GM21526 (cell line): ENCODE data around the gene TRIM9.
A peak's percentile ranks its signal among the peaks of the same experiment; 100 is the strongest.
"Not testable (repeated sequence)": the region's sequence is repeated elsewhere in the genome, so short reads cannot be mapped to it uniquely, and the experiment has no call there.

ENCODE experiments used
- ATAC-seq: cut with Tn5 transposase; IDR thresholded peaks from one replicate; pipeline ENCODE4 v1.9.1; 2021; ENCODE audit warnings: moderate library complexity; ENCODE audit not compliant: unreplicated experiment, low FRiP score

The TRIM9 gene

DNA sequence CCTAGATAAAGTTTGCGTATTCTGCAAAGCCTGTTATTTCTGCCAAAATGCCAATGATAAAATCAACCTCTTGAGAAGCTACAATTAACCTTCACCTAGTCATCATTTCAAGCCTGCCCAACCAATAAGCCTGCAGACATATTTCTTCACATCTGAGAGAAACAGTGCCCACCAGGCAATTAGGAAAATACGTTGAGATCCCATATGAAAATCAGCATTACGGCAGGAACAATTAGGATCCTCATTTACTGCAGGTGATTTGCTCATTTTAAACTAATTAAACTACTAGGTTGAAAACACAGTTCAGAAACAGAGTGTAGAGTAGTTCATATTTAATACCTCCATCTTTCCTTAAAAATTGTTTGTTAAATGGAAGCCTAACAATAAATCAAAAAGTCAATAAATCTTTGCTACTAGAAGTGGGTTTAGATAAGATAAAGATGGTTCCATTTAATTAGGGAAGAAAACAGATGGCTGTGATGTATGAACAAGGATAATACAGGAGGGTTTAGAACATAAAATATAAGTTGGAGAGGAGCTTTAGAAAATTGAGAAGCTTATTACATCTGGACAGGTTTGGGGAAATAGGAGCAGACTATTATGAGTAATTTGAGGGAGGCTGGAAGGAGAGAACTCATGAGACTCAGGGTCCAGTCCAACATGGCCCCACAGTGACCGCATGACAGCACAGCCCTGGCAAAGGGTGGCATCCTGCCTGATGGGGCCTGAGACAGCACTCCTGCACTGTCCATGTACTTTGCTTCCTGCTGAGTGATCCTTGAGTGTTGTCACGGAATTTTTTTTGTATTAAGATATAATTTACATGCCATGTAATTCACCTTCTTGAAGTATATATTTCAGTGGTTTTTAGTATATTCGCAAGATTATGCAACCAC, 123.8 kb downstream of the TRIM9 start:
- ATAC-seq = no peak

DNA sequence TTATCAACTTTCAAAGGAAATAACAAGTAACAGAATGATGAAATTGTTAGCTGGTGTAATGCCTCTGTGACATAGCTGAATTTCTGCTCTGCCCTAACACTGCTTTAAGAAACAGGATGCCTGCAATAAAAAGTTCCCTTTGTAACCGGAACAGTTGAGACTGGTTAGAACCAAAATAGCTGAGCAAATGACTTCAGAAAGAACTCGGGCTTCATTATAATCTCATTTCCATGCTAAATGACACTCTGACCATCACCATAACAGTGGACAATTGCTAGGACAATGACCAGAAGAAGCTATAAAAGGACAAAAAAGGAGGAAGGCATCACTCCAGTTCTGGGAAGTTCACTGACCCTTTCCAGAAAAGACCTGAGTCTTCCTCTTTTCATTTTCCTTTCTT, 127.1 kb downstream of the TRIM9 start:
- ATAC-seq = no peak

DNA sequence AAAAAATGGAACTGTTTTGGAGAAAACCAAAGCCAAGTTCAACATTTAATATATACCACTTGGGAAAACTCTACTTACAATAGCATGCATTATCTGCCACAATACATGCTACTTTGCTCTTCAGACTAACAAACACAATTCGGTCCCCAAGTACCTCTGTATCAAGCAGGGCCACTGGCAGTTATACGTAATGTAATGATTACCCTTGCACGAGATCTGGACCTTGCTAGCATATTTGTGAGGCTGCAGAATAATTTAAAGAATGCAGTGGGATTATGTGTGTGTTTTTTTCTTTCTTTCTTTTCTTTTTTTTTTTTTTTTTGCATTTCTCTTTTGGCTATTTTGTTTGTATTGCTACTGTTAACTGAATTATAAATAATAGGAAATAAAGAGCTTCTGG, 127.8 kb downstream of the TRIM9 start:
- ATAC-seq = no peak

DNA sequence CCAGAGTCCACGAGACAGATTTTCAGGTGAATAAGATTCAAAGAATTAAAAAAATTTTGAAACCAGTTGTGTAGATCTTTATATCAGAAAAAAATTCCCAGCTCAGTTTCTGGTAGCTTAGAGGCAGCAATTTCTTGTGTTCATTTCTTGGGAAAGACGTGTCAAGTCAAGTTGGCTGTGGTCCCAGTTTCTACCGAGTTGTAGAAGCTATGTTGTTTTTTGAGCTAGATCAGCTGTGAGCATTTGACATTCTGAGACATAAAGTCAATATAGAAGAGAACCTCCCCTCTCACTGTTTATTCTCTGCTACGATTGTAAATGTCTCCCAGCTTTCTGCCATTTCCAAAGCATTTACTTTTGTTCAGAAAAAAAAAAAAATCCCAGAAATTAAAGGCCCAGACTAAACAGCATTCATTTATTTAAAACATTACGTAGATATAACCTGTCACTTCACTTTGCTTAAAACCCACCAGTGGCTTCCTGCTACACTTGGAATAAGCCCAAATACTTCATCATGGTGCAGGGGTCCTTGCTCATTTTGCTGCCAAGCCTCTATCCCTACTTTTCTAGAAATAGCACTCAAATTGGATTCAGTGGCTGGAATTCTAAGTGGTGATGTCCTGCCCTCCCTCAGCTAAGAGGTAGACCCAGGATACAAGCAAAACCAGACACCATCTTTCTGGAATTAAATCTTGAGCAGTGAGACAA, 130.1 kb downstream of the TRIM9 start:
- ATAC-seq = no peak

DNA sequence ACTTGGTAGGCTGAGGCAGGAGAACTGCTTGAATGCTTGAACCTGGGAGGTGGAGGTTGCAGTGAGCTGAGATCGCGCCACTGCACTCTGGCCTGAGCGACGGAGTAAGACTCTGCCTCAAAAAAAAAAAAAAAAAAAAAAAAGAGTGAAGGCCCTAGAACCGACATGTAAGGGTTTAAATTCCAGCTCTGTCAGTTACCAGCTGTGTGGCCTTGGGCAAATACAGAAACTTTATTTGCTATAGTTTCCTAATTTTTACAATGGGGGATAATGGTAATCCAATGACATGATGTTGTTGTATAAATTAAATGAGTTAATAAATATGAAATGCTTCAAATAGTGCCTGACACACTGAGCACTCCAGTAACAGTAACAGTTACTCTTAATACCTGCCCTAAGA, 131.0 kb downstream of the TRIM9 start:
- no peak for ATAC-seq

DNA sequence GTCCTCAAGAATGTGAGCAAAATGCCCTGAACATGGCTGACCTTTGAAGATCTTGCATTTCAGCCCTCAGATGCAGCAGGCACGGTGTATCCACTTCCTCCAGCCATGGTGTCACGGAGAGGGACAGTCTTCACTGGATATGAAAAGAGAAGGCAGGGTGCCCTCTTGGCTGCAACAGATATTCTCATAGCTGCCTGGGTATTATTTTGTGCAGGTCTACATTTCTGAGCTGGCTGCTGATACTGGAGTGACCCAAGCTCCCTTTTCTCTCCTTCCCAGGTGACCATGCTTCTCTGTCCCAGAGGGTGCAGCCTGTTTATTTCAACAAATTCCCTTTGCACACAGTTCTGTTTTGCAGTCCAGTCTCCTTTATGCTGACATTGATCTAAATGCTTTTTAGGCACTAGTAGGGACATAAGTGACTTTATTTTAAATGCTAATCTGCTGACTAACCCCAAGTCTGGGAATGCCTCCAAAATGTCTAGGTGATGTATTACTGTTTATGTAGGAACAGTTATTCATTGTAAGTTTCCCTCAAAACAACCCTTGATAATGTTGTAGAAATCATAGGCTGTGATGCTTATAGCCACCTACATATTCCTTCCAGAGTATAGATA, 133.2 kb downstream of the TRIM9 start:
- no peak for ATAC-seq

DNA sequence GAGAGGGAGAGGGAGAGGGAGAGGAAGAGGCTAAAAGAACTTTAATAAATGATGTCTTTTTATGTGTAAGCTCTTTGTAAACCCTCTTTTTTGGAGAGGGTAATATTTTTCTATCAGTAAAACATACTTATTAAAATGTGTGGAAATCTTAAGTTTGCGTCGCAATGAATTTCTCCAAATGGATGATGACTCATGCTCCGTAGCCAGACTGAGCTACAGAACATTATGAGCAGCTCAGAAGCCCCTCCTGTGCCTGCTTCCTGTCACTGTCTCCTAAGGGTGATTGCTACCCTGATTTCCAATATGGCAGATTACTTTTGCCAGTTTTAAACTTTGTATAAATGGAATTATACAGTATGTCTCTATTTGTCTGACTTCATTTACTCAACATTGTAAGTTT, 137.6 kb downstream of the TRIM9 start:
- no peak for ATAC-seq

DNA sequence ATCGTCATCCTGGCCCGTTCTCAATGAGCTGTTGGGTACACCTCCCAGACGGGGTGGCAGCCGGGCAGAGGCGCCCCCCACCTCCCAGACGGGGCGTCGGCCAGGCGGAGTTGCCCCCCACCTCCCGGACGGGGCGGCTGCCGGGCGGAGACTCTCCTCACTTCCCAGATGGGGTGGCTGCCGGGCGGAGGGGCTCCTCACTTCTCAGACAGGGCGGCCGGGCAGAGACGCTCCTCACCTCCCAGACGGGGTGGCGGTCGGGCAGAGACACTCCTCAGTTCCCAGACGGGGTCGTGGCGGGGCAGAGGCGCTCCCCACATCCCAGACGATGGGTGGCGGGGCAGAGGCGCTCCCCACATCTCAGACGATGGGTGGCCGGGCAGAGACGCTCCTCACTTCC, 138.5 kb downstream of the TRIM9 start:
- ATAC-seq = not testable (repeated sequence)

DNA sequence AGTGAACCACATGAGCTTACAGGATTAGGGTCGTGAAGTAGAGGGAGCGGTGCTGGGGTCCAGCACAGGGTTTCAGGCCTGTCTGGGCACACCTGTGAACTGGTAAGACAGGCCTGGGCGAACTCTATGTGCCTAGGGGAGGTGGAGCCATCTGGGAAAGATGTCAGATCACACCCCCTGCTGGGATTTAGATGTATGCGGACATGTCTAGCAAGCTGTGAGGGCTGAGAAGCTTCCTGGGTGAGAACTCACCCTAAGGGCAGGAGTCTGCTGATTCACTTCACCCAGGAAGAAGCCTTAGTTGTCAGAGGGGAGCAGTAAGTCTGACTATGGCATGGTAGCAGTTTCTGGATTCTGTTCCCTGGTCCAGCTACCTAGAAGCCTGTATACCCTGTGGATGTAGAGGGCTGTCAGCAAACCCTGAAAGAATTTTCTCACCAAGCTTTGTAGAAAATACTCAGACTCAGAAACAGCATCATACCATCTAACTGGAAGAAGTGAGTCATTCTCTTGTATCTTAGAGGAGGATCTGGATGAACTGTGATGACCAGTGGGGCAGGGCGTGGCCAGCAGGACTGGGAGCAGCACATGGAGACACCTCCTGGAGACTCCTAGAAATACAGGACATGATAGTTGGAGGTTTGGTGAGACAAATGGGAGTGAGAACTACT, 139.4 kb downstream of the TRIM9 start:
- ATAC-seq = no peak

DNA sequence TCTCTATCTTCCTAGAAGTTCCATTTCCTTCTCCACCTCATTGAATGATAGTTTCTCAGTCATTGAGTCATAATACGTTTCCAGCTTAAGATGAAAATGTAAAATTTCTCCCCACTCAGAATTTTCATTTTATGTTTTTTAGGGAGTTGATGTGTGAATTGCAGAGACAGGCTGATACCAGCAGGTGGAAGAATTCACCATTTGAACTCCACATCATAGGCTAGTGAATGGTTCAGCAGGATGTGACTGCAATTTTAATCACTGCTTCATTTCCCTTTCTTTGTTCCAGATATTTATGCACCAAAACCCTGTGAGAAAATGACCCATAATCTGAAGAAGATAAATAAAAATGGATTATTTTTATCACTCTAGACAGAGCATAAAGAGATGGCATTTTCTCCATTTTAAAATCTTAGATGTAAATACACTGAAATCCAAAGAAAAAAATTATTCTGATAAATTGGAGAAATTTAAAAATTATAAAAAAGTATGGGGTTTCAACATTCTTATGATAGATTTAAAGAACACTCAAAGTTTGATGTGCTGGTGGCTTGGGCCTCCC, 140.0 kb downstream of the TRIM9 start:
- ATAC-seq = no peak

DNA sequence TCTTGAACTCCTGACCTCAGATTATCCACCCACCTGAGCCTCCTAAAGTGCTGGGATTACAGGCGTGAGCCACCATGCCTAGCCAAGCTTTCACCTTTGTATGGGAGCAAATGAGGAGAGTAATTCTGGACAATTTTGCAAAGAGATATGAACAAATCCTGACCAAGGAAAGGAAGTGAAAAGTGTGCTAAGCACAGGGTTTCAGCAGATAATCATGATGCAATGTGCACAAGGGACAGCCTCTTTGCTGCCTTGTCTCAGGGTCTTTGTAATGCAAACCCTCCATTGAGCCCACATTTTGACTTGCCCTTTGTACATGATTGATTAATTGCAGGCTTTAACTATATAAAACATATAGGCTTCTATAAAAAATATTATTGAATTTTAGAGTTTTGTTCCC, 141.4 kb downstream of the TRIM9 start:
- no peak for ATAC-seq

DNA sequence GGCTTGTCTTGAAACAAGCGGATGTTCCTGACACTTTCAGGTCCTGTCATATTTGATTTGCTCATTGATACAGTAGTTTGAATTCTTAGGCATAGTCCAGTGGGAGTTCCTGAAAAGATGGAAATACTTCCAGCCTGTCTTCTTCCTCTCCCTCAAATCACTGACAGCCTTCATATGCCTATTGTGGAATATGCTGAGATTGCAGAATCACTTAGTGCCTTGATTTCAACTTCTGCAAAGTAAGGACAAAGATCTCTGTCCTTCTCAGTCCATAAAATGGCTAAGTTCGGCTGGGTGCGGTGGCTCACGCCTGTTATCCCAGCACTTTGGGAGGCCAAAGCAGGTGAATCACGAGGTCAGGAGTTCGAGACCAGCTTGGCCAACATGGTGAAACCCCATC, 143.9 kb downstream of the TRIM9 start:
- no peak for ATAC-seq

DNA sequence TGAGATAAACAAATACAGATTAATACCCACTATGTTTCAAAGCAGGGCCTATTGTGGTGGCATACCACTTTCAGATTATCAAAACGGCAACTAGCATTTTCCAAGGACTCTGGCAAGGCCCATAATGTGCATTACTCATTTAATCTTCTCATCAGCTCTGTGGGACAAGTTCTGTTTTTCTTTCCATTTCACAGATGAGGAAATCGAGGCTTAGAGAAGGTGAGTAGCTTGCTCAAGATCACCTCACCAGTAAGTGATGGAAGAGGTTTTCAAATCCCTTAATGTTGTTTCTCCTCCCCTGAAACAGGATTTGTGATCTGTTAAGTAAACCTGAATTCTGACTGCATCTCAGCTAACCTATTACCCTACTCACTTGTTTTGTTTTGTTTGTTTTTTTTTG, 146.7 kb downstream of the TRIM9 start:
- no peak for ATAC-seq

DNA sequence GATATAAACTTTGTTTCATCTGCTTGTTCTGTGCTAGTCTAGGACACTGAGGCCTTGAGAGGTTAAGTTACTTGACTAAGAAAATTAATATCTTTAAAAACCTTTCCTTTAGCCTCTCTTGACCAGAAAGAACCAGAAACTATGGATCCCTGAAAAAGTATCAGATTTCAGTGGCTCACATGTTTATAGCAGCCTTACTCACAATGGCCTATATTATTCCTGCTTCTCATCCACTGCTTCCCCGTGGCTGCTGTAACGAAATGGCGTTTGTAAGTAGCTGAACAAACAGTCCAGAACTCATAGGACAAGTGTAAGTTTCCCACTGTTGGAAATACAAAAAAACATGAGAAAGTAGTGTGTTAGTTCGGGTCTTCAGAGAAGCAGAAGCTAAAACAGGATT, 147.5 kb downstream of the TRIM9 start:
- ATAC-seq = no peak

DNA sequence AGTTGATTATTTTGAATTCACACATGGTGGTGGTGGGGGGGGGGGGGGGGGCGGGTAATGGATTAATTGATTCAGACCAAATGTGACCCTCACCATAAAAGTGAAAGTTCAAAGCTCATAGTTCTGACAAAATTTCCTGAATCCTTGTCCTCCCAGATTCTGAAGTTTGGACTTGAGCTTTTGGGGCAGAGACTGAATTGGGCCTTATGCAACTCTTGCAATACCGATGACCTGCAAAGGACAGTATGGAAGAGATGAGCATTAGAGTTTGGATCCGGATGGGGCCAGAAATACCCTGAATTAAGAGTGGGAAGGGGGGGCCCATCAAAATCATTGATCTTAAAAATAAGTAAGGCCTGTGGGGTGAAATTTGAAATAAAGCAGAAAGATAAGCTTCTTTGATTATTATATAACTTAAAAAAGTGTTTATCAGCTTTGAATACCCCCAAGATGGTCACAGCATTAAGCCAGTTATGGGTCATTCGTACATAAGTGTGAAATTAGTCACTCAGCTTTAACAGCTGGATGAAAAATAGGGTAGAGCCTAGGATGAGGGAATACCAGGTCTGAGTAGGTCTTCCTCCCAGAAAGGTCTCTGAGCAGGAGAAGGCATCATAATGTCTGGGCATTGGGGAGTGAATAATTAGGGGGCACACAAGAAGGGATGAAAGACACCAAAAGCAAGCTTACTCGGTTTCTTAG, 148.5 kb downstream of the TRIM9 start:
- no peak for ATAC-seq

DNA sequence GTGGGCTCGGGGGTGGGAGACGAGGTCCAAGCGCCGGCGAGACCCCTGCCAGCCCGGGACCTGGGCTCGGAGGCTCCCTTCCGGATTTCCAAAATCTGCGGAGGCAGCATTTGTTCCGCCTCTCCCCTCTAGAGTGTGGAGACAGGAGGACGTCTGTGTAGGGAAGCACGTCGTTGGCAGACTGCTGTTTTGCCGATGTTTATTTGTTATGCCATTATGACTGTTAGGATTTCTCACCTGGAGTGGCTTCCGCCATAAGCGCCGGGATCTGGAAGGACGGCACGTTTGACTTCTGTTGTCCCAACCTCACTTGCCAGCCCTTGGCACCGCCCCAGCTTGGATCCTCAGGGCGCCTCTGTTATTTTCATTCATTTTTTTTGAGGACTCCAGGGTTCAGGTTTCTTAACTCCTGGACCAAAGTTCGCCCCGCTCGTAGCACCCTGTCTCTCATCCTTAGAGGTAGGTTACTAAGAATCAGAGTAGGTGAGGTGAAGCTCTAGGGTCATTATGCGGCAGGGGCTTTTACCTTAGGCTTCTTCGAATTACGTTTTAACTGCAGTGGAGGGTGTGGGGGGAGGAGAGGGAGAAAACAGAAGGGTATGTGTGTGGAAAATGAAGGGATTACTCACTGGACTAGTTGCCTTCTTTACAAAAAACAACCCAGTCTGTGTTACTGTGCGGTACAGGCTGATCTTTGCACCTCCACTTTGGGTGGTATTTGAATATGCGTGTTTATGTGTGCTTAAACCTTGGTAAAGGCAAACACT, 150.1 kb downstream of the TRIM9 start:
- ATAC-seq = no peak

DNA sequence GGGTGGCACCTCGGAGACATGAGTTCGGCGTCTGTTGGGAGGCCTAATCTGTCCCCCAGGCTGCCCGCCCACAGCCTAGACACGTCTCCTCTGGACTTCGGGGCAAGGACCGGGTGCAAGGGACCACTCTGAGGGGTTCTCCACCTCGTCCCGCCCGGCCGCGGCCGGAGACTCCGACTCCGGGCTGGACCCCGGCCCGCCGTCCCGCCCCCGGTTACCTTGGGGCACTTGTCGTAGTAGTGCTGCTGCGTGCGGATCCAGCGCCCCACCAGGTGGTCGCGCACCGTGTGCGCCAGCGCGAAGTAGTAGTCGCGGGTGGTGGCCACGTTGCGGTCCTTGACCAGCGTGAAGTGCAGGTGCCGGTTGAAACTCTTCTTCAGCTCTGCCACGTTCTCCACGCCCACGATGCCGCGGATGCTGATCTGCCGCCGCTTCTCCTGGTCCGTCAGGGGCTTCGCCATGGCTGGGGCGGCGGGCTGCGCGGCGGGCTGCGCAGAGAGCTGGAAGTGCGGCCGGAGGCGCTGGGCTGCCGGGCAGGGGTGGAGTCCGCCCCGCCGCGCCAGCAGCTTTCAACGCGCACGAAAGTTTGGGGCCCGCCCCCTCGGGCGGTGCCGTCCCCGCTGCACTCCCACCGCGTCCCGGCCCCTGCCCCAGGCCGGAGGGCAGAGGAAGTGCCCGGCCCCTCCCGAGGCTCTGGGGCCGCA, 150.8 kb downstream of the TRIM9 start, which contains the start of gene PYGL:
Gene PYGL (minus strand): TSS at position 541 of the 704 bp plus-strand sequence. CDS start 80 bp downstream, at position 461.
- ATAC-seq = peak; percentile 62

DNA sequence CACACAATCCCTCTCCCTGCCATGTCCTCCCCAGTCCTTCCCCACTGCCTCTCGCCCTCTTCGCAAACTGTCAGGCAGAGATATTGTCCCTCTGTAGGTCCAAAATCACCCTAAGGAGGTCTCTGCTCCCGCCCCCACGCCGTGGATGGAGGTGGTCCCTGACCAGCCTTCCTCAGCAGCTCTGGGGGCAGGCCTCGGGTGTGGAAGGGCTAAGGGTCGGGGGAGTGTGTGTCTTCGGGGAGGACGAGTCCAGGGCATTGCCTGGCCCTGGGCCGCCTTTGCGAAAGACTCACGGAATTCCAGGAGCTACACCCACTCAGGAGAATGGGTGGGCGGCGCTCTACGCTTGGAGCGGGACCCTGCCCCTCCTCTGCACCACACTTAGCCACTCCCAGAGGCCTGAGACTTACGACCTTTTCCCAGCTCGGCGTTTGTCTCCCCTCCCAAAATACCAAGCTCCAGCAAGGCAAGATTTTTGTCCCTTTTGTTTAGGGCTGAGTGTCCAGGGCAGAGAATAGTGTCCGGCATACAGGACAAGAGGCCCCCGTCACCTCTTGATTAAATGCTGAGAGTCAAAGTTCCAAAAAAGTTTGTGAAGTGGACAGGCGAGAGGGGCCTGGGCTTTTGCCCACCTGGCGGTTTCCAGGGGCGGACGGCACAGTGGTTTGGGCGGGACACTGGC, 151.5 kb downstream of the TRIM9 start:
- no peak for ATAC-seq
